ENCODE data around the gene WDR47.
A peak's percentile ranks its signal among the peaks of the same experiment; 100 is the strongest.

DNA sequence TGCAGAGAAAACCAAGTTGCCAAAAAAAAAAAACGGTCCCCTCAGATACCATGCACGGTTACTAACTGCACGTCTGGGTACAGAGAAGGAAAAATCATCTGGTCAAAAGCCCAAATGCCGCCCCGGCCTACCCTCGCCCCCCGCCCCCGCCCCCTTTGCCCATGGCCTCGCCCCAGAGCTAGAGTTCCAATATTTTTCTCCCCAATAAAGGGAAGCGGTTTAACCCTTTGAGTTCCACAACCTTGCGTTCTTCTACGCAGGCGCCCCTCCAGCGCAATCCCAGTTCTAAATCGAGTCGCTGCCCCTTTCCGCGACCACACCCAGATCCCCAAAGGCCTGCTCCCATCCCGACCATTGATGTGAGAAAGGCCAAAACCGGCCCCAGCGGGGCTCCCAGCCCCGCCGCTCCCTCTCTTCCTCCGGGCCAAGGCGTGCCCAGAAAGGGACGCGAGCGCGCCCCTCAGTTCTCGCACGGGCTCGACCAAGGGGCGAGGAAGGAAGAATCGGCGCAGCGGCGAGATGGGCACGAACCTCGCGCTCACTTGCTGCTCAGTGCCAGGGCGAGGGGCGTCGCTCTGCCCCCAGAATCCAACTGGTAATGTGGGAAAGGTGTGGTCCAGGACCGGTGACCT is 797 bp downstream of the WDR47 start:
- no peak for TF ChIP-seq EZH2 (IDR thresholded peaks at IDR 0.05; ENCODE audit: borderline replicate concordance, low read length)
- TF ChIP-seq, protein P1, sequence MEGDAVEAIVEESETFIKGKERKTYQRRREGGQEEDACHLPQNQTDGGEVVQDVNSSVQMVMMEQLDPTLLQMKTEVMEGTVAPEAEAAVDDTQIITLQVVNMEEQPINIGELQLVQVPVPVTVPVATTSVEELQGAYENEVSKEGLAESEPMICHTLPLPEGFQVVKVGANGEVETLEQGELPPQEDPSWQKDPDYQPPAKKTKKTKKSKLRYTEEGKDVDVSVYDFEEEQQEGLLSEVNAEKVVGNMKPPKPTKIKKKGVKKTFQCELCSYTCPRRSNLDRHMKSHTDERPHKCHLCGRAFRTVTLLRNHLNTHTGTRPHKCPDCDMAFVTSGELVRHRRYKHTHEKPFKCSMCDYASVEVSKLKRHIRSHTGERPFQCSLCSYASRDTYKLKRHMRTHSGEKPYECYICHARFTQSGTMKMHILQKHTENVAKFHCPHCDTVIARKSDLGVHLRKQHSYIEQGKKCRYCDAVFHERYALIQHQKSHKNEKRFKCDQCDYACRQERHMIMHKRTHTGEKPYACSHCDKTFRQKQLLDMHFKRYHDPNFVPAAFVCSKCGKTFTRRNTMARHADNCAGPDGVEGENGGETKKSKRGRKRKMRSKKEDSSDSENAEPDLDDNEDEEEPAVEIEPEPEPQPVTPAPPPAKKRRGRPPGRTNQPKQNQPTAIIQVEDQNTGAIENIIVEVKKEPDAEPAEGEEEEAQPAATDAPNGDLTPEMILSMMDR (IDR thresholded peaks at IDR 0.05; ENCODE audit: low read length): peak; percentile 13; the same call in 1 of the 2 replicates

Measured in OCI-LY1 (cell line).